Measurements from ENCODE around the gene MSRB1.

Gene MSRB1

GRCh38 chr16:1915732-1916639 is 27.0 kb downstream of the MSRB1 start:
- H3K4me3 ChIP-seq (ENCODE audit: low read length), result no peak overlapping the region
- TF ChIP-seq ZNF274 (IDR thresholded peaks at IDR 0.05; ENCODE audit: low read depth, low read length), result no peak

- H3K4me3 ChIP-seq (ENCODE audit: low read length), result no peak overlapping the region
- TF ChIP-seq ZNF274 (IDR thresholded peaks at IDR 0.05; ENCODE audit: low read depth, low read length), result no peak
These were observed 28.0 kb downstream of the MSRB1 start for GRCh38 chr16:1914988-1915387.

- TF ChIP-seq ZNF274 (IDR thresholded peaks at IDR 0.05; ENCODE audit: low read depth, low read length), result no peak
- H3K4me3 ChIP-seq (ENCODE audit: low read length), result no peak overlapping the region
These were observed 28.9 kb downstream of the MSRB1 start for GRCh38 chr16:1914084-1914608.

GRCh38 chr16:1913327-1914083 is 29.5 kb downstream of the MSRB1 start:
- no peak overlapping the region for H3K4me3 ChIP-seq (ENCODE audit: low read length)
- TF ChIP-seq ZNF274 (IDR thresholded peaks at IDR 0.05; ENCODE audit: low read depth, low read length), result no peak

GRCh38 chr16:1912215-1912543 is 30.8 kb downstream of the MSRB1 start:
- H3K4me3 ChIP-seq (ENCODE audit: low read length), result no peak overlapping the region
- TF ChIP-seq ZNF274 (IDR thresholded peaks at IDR 0.05; ENCODE audit: low read depth, low read length), result no peak

GRCh38 chr16:1911467-1912214 is 31.4 kb downstream of the MSRB1 start:
- TF ChIP-seq ZNF274 (IDR thresholded peaks at IDR 0.05; ENCODE audit: low read depth, low read length), result no peak
- no peak overlapping the region for H3K4me3 ChIP-seq (ENCODE audit: low read length)

GRCh38 chr16:1909561-1910231 is 33.3 kb downstream of the MSRB1 start:
- H3K4me3 ChIP-seq (ENCODE audit: low read length), result no peak overlapping the region
- no peak for TF ChIP-seq ZNF274 (IDR thresholded peaks at IDR 0.05; ENCODE audit: low read depth, low read length)

GRCh38 chr16:1908983-1909382 is 34.0 kb downstream of the MSRB1 start:
- no peak for TF ChIP-seq ZNF274 (IDR thresholded peaks at IDR 0.05; ENCODE audit: low read depth, low read length)
- H3K4me3 ChIP-seq (ENCODE audit: low read length), result no peak overlapping the region

- TF ChIP-seq ZNF274 (IDR thresholded peaks at IDR 0.05; ENCODE audit: low read depth, low read length), result no peak
- H3K4me3 ChIP-seq (ENCODE audit: low read length), result no peak overlapping the region
These were observed 34.8 kb downstream of the MSRB1 start for GRCh38 chr16:1908184-1908583.

GRCh38 chr16:1907226-1907860 is 35.7 kb downstream of the MSRB1 start:
- TF ChIP-seq ZNF274 (IDR thresholded peaks at IDR 0.05; ENCODE audit: low read depth, low read length), result no peak
- no peak overlapping the region for H3K4me3 ChIP-seq (ENCODE audit: low read length)

GRCh38 chr16:1906846-1907165 is 36.2 kb downstream of the MSRB1 start:
- no peak for TF ChIP-seq ZNF274 (IDR thresholded peaks at IDR 0.05; ENCODE audit: low read depth, low read length)
- H3K4me3 ChIP-seq (ENCODE audit: low read length), result no peak overlapping the region

GRCh38 chr16:1906055-1906845 is 36.7 kb downstream of the MSRB1 start:
- no peak overlapping the region for H3K4me3 ChIP-seq (ENCODE audit: low read length)
- TF ChIP-seq ZNF274 (IDR thresholded peaks at IDR 0.05; ENCODE audit: low read depth, low read length), result no peak

Data from GM08714 (cell line).